PFSK-1 (cell line): ENCODE data around the gene RAET1L.

ENCODE experiments used
- POLR2AphosphoS5 ChIP-seq: IDR thresholded peaks from 2 replicates; pipeline ENCODE4 v1.6.1; 2012; ENCODE audit warnings: low read depth, mild to moderate bottlenecking, control low read depth, low read length, moderate library complexity
- TF ChIP-seq, protein P1 (sequence below), 2 experiments: IDR thresholded peaks; 2 replicates each; pipeline versions ENCODE4 v1.6.1 to v1.8.0; 2011 to 2012; ENCODE audit warnings: low read depth in 2 of 2, low read length in 2 of 2, control low read depth in 1 of 2, inconsistent platforms in 1 of 2, mild to moderate bottlenecking in 1 of 2, moderate library complexity in 1 of 2; ENCODE audit not compliant: insufficient read depth in 1 of 2

DNA sequence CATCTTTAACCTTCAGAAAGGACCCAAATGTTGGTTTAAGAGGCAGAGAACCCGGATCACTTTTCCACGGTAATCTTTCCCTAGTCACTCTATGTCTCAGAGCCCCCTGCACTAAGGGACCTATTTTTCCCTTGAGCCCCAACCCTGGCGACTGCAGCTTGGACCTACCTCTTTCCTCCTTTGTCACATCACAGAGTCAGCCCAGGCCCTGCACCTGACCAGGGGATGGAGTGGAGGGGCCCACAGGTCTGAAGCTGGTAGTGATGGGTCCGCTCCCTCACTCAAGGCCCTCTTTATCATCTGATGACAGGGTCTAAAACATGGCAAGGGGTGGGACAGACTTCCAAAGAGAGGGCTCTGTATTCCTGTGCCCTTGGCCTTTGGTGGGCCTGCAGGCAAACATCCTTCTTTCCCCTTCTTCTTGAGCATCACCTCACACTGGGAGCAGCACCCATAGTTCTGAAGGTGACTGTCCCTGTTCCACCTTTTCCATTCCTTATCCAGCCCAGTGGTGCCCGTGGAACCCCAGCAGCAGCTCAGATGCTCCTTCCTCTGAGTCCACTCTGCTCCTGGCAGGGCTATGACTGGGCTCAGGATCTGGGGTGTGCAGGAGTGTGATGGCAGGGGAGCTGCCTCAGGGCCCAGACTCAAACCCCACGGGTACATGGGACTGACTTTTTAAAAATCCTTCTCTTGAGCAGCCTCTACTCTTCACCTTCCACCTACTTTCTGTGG lies 6.3 kb downstream of the RAET1L start:
- no peak for TF ChIP-seq POLR2AphosphoS5
- TF ChIP-seq, protein P1, sequence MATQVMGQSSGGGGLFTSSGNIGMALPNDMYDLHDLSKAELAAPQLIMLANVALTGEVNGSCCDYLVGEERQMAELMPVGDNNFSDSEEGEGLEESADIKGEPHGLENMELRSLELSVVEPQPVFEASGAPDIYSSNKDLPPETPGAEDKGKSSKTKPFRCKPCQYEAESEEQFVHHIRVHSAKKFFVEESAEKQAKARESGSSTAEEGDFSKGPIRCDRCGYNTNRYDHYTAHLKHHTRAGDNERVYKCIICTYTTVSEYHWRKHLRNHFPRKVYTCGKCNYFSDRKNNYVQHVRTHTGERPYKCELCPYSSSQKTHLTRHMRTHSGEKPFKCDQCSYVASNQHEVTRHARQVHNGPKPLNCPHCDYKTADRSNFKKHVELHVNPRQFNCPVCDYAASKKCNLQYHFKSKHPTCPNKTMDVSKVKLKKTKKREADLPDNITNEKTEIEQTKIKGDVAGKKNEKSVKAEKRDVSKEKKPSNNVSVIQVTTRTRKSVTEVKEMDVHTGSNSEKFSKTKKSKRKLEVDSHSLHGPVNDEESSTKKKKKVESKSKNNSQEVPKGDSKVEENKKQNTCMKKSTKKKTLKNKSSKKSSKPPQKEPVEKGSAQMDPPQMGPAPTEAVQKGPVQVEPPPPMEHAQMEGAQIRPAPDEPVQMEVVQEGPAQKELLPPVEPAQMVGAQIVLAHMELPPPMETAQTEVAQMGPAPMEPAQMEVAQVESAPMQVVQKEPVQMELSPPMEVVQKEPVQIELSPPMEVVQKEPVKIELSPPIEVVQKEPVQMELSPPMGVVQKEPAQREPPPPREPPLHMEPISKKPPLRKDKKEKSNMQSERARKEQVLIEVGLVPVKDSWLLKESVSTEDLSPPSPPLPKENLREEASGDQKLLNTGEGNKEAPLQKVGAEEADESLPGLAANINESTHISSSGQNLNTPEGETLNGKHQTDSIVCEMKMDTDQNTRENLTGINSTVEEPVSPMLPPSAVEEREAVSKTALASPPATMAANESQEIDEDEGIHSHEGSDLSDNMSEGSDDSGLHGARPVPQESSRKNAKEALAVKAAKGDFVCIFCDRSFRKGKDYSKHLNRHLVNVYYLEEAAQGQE (IDR thresholded peaks at IDR 0.05; ENCODE audit: insufficient read depth in 1 of 2, low read depth in 2 of 2, low read length in 2 of 2), result no peak
